Putamen (tissue), 1 donor: ENCODE data around the gene NXPH3.

Experiments
- DNase-seq: peaks from one replicate; pipeline ENCODE4 v3.0.0-alpha.2; 2016; ENCODE audit warnings: low spot score

NXPH3 gene

DNA sequence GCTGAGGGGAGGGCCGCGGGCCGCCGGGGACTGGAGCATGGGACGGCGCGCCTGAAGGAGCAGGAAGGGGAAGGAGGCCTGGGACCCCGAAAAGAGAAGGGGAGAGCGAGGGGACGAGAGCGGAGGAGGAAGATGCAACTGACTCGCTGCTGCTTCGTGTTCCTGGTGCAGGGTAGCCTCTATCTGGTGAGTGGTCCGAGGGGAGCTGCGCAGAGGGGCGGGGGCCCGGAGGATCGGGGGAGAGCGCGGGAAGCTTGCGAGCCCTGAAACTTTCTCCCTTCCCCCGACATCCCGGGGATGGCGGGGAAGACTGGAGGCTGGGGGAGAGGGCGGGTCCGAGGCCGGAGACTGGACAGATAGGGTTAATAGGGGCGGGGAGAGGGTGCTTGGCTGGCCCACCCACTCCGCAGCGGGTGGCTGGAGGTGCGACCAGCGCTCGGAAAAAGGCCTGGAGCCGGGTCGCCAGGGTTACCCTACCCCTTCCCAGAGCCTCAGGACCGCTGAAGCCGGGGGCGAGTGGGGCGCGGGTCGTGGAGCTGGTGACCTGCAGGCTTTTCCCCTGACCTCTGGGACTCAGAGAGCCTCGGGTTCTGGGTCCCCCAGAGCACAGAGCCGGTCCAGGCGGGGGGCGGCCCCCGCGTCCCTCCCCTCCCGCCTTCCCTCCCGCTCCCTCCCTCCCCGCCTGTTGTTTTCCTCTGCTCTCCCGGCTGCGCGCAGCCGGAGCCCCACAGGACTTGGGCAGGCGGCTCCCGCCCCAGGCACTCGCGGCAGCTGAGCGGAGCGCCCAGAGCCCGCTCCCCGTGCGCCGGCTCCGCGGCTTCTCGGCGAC, 631 bp downstream of the NXPH3 start:
- DNase-seq: no peak

DNA sequence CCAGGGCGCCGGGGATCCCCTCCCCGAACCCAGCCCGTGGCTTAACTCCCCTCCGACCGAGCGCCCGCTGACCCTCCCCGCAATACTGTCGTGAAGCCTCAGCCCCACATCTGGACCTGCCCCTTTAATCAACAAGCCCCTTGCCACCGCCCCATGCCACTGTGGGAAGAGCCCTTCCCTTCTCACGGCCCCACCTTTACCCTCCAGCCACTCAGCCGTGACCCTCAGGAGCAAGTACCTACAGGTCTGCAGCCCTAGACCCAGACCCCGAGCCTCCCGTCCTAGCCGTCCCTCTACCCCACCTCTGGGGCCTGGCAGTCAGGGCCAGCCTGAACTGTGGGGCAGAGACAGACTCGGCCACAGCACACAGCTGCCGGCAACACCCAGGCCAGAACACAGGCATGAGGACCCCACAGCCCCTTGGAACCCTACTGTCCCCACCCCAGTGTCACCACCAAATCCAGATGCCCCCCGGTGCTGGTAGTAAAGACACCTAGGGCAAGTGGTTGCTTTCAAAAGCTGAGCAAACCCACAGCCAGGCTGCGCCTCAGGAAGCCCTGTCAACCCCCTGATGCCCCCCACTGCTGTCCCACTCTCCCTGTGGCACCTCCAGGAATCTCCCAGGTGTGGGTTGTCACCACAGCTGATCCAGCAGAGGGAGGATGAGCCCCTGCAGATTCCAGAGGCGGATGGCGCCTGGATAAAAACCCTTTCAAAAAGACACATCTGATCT, 1.4 kb downstream of the NXPH3 start:
- DNase-seq: no peak

DNA sequence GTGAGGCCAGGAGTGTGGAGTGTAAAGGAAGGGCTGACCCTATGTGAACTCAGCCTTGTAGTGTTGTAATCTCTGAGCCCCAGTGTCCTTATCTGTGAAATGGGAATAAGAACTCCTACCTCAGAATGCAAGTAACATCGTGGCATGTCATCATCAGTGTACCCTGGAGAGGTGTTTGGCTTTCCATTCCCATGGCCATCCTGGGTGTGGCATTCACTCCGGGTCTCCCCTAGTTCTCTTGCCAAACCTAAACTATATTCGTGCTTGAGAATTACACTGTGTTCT, 1.9 kb downstream of the NXPH3 start:
- no peak for DNase-seq

DNA sequence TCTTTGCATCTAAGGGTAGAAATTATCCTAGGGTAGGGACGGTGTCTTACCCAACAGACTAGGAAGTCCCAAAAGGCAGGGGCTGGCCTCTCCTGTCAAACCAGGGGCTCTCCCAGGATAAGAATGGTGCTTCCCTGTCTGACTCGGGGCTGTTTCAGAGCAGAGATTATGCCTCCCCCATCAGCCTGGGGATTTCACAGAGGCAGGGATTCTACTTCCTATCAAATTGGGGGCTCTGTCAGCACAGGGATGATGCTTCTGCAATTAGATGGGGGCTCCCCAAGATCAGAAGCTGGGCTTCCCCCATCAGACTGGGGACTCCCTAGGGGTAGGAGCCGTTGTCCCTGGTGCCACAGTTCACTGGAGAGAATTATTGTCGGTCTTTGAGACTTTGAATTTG, 2.3 kb downstream of the NXPH3 start:
- no peak for DNase-seq

DNA sequence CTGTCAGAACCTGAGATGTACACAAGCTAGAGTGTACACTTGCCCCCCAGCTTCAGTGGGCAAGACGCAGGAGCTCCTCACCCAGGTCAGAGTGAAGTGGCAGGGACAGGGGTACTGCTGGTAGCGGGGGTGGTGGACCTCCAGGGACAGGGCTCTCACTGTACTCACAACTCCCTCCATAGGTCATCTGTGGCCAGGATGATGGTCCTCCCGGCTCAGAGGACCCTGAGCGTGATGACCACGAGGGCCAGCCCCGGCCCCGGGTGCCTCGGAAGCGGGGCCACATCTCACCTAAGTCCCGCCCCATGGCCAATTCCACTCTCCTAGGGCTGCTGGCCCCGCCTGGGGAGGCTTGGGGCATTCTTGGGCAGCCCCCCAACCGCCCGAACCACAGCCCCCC, 2.7 kb downstream of the NXPH3 start:
- no peak for DNase-seq

DNA sequence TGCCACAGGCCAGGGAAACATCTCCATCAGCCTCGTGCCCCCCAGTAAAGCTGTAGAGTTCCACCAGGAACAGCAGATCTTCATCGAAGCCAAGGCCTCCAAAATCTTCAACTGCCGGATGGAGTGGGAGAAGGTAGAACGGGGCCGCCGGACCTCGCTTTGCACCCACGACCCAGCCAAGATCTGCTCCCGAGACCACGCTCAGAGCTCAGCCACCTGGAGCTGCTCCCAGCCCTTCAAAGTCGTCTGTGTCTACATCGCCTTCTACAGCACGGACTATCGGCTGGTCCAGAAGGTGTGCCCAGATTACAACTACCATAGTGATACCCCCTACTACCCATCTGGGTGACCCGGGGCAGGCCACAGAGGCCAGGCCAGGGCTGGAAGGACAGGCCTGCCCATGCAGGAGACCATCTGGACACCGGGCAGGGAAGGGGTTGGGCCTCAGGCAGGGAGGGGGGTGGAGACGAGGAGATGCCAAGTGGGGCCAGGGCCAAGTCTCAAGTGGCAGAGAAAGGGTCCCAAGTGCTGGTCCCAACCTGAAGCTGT, 3.4 kb downstream of the NXPH3 start:
- no peak for DNase-seq

DNA sequence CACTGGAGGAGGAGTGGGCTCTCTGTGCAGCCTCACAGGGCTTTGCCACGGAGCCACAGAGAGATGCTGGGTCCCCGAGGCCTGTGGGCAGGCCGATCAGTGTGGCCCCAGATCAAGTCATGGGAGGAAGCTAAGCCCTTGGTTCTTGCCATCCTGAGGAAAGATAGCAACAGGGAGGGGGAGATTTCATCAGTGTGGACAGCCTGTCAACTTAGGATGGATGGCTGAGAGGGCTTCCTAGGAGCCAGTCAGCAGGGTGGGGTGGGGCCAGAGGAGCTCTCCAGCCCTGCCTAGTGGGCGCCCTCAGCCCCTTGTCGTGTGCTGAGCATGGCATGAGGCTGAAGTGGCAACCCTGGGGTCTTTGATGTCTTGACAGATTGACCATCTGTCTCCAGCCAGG, 3.9 kb downstream of the NXPH3 start:
- DNase-seq: no peak

DNA sequence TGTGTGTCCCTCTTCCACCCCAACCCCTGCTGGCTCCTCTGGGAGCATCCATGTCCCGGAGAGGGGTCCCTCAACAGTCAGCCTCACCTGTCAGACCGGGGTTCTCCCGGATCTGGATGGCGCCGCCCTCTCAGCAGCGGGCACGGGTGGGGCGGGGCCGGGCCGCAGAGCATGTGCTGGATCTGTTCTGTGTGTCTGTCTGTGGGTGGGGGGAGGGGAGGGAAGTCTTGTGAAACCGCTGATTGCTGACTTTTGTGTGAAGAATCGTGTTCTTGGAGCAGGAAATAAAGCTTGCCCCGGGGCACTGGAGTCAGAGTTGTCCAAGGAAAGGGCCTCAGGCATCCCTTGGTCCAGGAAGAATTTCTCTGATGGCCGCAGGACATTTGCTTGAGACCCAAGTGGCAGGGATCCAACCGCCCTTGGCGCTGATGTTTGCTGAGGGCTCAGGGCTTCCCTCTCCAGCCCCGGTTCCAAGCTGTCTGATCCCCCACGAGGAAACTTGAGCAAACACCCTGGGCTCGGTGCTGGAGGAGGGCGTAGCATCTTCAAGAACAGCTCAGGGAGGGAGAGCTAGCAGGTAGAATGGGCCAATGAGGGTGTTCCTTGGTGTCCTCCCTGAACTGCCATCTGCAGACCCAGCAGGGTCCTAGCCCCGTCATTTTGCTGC, 4.5 kb downstream of the NXPH3 start:
- DNase-seq: no peak

DNA sequence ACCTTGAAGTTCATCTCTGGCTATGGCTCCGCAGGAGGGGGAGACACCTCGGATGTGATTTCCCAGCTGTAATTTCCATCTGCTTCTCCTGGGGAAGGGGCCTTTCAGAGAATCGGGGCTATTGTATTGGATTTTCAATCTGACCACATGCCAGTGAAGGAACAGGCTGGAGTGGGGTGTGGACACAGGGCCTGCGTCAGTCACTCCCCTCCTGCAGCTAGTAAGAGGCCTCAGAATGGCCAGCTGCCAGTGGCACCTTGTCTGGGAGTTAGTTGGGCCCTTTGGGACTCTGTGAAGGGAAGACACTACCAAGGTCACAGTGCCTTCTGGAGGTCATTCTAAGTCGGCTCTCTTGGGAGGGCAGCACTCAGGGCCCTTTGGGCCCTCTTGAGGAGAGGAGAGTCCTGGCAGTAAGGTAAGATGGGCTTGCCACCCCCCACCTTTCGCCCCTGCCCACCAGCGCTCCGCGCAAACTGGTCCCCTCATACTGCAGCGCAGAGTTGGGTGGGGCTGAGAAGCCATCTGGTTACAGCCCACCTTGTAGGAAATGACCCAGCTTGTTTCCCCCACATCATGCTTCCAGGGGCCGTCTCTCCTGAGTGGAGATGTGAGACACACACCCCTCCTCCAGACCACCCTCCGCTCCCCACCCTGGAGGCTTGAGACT, 5.4 kb downstream of the NXPH3 start:
- DNase-seq: no peak

DNA sequence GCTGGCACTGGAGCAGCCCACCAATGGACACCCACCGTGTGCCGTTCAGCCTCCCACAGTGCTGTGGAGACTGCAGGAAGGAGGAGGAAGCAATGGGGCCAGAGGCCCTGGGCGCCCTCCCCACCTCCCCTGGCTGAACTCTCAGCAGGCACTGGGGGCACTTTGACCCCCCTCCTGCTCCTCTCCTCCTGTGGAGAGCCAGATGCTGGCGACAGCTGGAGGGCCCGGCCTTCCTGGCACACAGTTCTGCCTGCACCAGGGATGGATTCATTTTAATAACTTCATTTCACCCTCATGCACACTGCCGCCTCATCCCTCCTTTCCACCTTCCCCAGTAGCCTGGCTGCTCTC, 6.0 kb downstream of the NXPH3 start:
- DNase-seq: no peak

DNA sequence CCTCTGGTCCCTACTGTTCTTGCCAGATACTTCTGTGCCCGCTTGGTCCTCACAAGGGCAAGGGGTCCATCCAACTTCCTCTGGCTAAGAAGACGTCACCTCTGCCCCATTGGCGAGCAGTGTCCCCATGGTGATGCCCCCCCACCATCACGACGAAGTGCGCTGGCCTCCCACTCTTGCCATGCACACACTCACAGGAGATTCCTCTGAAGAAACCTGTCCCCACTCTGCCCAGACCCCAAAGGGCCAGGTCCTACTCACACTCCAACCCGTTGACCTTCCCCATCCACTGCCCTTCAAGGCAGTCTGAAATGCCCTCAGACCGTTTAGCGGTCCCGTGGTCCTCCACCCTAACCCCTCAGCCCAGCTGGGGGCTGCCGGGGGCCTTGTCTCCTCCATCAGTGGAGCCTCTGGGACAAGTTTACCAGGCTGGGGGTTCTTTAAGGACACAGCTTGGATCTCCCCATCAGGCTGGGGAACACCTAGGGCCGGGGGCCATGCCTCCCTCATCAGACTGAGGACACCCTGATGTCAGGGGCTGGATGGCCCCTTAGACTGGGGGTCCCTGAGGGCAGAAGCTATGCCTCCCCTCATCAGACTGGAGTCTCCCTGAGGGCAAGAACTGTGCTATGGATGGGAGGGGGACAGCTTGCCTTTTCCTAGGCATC, 6.5 kb downstream of the NXPH3 start:
- DNase-seq: no peak

DNA sequence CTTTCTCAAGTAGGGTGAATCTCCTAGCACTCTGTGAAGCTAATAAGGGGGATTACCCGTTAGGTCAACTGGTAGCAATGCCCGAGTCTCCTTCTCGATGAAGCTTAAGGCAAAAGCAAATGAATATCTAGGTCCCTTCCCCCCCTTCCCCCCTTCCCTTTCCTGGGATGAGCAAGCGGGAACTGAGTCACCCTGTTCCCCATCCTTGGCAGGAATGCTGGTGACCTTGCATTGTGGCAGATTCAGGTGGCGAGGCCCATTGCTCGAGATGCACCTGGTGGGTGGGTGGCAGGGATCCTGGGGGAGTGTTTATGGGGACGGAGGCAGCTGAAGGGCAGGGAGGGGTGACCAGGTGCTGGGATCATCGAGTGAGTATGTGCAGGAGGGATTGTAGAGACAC, 7.1 kb downstream of the NXPH3 start:
- no peak for DNase-seq

DNA sequence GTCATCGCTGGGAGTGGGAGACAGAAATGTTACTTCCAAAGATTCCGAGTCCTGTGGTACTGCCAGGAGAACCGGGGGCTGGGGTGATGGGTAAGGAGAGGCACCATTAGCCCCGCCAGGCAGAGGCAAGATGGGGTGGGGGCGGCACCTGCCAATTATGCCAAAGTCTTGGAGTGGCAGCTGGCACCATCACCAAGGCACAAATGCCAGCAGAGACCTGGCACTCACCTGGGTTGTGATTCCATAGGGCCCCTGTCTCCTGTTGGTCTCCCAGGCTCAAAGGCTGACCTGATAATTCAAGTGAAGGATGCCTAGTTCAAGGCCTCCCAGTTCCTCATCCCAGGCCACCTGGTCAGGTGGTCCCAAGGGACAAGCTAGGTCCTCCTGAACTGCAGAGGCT, 7.6 kb downstream of the NXPH3 start:
- no peak for DNase-seq

DNA sequence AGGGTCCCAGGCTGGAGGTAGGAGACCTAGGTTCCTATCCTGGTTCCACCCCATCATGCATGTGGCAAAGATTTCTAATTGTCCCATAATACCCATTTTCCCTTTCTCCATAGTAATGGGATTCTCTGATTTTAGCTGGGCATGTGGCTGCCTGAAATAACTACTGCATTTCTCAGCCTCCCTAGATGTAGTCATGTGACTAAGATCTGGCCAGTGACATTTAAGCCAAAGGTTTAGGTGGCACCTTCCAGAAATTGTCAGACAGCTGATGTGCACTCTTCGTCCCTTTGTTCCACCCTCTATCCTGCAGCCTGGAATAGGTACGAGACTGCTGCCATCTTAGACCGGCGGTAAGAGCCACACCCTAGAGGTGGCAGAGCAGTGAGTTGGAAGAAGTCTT, 8.2 kb downstream of the NXPH3 start:
- DNase-seq: no peak

DNA sequence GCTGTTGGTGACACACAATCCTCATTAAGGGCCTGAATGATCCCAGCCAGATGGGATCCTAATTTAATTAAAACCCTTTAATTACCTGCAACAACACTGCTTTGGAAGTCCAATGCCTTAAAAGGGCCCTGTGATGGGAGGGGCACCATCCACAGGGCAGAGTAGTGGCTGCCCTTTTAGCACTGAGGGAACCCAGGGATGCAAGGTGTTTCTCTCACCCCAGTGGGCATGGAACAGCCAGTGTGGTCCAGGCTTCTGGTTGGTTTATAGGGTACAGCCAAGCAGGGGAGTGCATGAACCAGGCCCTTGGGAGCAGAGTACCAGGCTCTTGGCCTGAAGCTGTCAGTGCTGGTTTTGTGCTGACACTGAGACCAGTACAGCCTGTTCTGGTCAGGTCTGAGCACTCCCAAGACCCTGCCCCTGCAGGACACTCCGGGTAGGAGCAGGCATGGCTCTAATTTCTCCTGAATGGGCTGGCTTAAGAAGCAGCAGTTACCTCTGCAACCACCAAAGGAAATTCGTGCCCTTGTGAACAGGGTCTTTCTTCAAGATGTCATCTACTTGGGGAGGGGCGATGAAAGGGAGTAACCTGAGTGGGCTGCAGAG, 9.9 kb downstream of the NXPH3 start:
- no peak for DNase-seq

DNA sequence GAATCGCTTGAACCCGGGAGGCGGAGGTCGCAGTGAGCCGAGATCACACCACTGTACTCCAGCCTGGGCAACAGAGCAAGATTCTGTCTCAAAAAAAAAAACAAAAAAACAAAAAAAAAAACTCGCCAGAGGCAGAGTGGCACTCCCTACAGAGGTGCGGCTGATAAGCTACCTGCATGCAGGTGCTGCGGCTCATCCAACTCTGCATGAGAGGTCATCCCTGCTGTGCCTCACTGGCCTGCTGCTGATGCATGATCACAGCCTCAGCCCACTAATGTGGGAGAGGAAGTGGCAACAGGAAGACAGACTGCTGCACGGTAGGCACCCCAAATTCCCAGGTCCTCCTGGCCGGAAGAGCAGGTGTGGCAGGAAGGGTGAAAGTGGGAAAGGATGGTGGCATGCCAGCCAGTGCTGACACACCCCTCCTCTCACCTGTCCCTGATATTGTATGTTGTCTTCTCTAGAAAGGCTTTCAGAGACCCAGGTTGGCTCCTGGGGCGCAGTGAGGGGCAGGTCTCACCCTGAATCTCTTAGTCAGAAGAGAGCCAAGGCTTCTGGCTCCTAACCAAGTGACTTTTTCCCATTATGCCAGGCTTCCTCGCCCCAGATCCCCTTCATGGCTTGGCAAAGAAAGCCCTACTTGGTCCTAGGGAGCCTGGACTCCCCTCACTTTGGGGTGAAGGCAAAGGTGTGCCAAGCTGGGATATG, 11.8 kb downstream of the NXPH3 start:
- no peak for DNase-seq

DNA sequence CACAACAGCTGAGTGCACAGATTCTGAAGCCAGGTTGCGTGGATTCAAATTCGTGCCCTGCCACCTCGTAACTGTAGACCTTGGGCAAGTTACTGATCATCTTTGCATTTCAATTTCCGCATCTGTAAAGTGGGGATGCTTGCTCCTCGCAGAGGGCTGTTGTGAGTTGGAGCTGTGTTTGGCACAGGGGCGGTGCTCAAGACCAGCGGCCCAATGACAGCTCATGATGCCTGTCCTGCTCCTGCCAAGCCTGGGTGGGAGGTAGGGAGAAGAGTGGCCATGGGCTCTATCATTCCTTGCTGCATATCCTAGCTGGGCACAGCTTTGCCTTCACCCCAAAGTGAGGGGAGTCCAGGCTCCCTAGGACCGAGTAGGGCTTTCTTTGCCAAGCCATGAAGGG, 12.6 kb downstream of the NXPH3 start:
- no peak for DNase-seq

DNA sequence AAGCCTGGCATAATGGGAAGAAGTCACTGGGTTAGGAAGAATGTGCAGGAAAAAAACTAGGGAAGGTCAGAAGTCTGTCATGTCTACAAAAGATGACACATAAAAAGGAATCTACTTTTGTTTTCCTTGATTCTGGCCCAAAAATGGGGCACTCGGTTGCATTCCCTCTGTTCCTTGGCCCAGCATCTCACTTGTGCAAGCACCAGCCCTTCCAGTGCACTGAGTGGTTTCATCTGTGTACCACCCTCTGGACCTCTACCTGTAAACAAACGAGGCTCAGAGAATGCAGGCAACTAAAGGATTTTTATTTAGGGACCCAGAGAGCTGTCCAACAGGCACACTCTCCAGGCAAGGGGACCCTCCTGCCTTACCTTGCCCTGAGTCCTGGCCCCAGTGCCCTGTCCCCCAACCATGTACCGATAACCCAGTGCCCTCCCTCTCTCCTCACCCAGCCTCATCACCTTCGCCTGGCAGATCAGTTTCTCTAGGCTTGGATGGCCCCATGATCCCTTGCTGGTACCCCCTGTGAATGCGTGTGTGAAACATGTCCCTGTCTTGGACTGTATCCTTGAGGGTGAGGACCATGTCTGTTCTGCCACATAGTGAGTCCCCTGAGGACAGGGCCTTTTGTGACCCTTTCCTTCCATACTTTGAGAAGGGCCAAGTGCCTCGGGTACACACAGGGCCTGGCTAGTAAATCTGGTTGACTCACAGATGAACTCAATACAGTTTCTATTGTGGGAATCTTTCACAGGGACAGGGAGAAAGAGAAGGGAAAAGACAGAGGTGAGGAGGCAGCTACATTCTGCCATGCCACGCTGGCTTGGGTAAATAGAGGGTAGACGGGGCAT, 13.3 kb downstream of the NXPH3 start:
- no peak for DNase-seq

DNA sequence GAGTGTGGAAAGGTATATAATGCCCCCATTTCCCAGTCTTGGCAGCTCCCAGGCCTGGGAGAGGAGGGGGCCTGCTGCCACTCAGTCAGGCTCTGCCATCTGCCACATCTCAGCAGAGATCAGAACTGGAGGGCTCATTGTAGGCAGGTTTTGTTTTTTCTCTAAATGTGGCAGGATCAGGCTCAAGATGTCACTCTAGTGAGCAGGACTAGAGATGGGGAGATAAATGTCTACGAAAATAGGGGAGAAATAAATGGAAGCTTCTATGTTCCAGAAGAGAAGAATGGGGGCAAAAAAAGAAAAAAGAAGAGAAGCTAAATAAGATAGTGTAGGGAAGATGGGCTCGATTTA, 13.9 kb downstream of the NXPH3 start:
- no peak for DNase-seq

DNA sequence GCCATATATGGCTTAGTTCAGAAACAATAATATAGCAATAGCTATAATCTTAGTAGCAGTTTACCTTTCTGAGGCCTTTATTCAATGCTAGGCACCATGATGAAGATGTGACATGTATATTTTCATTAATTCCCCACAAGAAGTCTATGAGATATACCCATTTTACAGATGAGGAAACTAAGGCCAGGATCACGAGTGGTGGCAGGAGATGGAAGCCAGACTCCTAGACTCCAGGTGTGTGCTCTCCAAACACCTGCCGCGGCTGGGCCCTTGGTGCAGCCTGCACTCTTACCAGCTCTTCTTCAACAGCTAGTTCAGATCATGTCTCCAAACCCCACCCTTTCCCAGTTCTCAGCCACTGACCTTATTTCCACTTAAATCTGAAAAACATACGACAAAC, 15.2 kb downstream of the NXPH3 start:
- DNase-seq: no peak
